ENCODE measurements around the gene KRTCAP2. TPM values are rescaled to one million over a fixed set of nuclear protein-coding genes. Genes with fewer than 3 reads are reported as not detected.
A peak's percentile ranks its signal among the peaks of the same experiment; 100 is the strongest.

The KRTCAP2 gene
- total RNA-seq, 1 donor from 2014 or later, result 173 TPM

DNA sequence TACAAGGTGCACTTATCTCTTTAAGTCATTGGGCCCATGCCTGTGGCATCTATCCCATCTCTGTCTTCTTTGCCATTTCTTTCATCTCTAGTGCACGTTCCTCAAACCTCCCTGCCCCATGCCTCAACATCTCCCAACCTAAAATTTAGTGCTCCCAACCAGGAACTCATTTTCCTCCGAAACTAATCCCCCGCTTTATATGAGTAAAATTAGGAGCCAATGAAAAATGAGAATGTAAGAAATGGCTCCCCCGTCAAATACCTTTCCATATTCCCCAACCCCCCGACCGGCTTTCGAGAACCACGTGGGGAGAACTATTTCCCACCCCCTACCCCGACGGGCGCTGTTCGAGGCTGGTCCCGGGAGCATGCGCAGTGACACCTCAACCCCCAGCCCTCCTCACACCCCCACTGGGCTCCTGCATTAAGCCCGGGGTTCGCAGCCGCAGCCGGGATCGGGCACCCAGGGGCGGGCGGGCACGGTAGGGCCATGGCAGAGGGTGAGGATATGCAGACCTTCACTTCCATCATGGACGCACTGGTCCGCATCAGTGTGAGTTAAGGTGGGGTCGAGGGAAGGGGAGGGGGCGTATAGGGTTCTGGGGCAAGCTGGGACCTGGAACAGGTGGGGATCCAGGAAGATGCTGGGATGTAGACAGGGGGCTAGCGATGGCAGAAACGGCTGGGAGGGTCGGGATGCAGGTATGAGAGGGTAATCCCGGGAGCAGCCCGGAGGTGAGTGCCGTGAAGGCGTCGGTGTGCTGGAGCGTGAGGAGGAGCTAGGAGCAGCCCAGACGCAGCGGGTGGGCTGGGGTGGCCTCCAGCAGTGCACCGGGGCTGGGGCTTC is 597 bp upstream of the KRTCAP2 start, which contains the start of gene TRIM46:
TSS of gene TRIM46 (plus strand) at position 372 of the 846 bp plus-strand sequence. CDS start at position 490, 118 bp downstream.
- no peak for DNase-seq (ENCODE audit: low spot score)
- H3K27me3 Mint-ChIP-seq (ENCODE audit: unreplicated experiment), result peaks cover 8% of the 10 kb centered on the region
- H3K27ac Mint-ChIP-seq (ENCODE audit: unreplicated experiment), result peak within 1 kb of the TSS; percentile 90
- H3K9me3 Mint-ChIP-seq (ENCODE audit: unreplicated experiment), result no peaks in the 10 kb centered on the region
- peak within 1 kb of the TSS; percentile 97 for H3K4me3 Mint-ChIP-seq (ENCODE audit: unreplicated experiment)
- TF ChIP-seq, protein P1, sequence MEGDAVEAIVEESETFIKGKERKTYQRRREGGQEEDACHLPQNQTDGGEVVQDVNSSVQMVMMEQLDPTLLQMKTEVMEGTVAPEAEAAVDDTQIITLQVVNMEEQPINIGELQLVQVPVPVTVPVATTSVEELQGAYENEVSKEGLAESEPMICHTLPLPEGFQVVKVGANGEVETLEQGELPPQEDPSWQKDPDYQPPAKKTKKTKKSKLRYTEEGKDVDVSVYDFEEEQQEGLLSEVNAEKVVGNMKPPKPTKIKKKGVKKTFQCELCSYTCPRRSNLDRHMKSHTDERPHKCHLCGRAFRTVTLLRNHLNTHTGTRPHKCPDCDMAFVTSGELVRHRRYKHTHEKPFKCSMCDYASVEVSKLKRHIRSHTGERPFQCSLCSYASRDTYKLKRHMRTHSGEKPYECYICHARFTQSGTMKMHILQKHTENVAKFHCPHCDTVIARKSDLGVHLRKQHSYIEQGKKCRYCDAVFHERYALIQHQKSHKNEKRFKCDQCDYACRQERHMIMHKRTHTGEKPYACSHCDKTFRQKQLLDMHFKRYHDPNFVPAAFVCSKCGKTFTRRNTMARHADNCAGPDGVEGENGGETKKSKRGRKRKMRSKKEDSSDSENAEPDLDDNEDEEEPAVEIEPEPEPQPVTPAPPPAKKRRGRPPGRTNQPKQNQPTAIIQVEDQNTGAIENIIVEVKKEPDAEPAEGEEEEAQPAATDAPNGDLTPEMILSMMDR (IDR thresholded peaks at IDR 0.05; ENCODE audit: unreplicated experiment), result peak; percentile 28
- H3K4me1 Mint-ChIP-seq (ENCODE audit: unreplicated experiment), result peaks cover 30% of the 10 kb centered on the region
- H3K36me3 Mint-ChIP-seq (ENCODE audit: low read depth, unreplicated experiment), result peaks cover 36% of the 10 kb centered on the region

DNA sequence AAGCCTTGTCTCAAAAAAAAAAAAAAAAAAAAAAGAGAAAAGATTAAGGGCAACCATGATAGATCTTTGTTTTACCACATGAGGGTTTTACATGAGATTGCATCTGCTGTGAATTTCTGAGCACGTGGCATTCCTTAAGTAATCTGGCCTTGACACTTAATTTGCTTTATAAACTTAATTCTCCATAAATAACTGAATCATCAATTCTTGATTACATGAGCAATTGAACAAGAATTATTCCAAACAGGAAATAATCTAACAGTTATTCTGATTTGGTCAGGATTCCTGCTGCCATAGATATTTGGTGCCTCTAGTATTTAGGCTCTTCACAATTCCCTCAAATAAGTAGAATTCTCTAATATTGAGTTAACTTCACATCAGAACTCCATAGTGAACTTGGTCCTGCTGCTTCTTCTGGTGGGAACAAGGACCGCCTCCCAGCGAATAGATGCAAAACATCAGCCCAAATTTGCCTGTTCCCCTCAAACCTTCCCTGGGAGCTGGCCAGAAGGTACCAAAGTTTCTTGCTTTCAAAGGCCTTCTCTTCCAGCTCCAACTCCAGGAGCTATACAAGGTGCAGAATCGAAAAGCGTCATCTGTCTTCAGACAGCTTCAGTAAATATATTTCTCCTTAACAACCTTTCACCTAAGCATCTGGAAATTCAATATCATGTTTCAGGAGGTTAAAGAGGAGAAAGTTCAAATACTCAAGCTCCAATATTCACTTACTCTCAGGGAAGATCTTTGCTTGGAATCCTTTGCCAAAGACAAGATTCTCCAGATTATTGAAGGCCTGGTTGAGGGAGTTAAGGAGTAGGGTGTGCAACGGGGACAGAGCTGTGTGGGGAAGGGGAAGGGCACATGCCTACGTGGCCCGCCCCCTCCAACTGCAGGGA is 1.0 kb downstream of the KRTCAP2 start:
- no peak for DNase-seq (ENCODE audit: low spot score)

DNA sequence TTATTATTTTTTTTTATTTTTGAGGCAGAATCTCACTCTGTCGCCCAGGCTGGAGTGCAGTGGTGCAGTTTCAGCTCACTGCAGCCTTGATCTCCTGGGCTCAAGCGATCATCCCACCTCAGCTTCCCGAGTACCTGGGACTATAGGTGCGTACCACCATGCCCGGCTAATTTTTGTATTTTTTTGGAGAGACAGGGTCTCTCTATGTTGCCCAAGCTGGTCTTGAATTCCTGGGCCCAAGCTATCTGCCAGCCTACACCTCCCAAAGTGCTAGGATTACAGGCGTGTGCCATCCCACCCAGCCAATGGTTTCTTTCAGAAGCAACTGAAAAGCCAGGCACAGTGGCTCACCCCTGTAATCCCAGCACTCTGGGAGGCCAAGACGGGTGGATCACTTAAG is 2.3 kb downstream of the KRTCAP2 start:
- TF ChIP-seq, protein P1 (IDR thresholded peaks at IDR 0.05; ENCODE audit: unreplicated experiment), result no peak
- peaks cover 26% of the 10 kb centered on the region for H3K36me3 Mint-ChIP-seq (ENCODE audit: low read depth, unreplicated experiment)
- H3K4me3 Mint-ChIP-seq (ENCODE audit: unreplicated experiment), result no peak overlapping the region
- no peak for DNase-seq (ENCODE audit: low spot score)
- H3K27ac Mint-ChIP-seq (ENCODE audit: unreplicated experiment), result no peak overlapping the region
- peaks cover 12% of the 10 kb centered on the region for H3K27me3 Mint-ChIP-seq (ENCODE audit: unreplicated experiment)
- peaks cover 38% of the 10 kb centered on the region for H3K4me1 Mint-ChIP-seq (ENCODE audit: unreplicated experiment)
- no peaks in the 10 kb centered on the region for H3K9me3 Mint-ChIP-seq (ENCODE audit: unreplicated experiment)

More for the DNA sequence above, 1.0 kb downstream of the KRTCAP2 start:
- no peaks in the 10 kb centered on the region for H3K9me3 Mint-ChIP-seq (ENCODE audit: unreplicated experiment)
- peak overlapping the region; percentile 97 for H3K4me3 Mint-ChIP-seq (ENCODE audit: unreplicated experiment)
- peaks cover 12% of the 10 kb centered on the region for H3K27me3 Mint-ChIP-seq (ENCODE audit: unreplicated experiment)
- peaks cover 38% of the 10 kb centered on the region for H3K4me1 Mint-ChIP-seq (ENCODE audit: unreplicated experiment)
- H3K36me3 Mint-ChIP-seq (ENCODE audit: low read depth, unreplicated experiment), result peaks cover 32% of the 10 kb centered on the region
- H3K27ac Mint-ChIP-seq (ENCODE audit: unreplicated experiment), result peak overlapping the region; percentile 90
- TF ChIP-seq, protein P1 (IDR thresholded peaks at IDR 0.05; ENCODE audit: unreplicated experiment), result no peak

DNA sequence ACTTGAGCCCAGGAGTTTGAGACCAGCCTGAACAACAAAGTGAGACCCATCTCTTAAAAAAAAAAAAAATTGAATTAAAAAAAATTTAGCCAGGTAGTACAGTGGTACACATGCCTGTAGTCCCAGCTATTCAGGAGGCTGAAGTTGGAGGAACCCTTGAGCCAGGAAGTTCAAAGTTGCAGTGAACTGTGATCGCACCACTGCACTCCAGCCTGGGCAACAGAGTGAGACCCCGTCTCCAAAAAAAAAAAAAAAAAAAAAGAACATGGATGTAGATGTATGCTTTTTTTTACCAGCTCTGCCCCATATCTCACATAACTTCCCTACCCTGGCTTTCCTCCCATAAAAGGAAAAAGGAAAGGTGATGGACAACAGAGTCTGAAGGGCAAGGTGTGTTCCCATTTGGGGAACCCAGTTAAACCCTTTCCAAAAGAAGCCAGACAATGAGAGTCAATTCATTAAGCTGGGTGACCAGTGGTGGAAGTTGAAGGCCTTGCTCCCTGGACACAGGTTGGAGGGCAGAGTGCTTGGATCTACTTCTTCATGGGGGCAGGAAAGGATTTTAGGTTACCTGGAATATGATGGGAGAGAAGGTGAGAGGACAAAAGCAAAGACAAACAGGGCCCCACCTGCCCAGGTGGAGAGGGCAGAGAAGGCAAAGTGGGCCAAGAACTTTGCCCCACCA is 2.9 kb downstream of the KRTCAP2 start:
- H3K4me3 Mint-ChIP-seq (ENCODE audit: unreplicated experiment), result peak overlapping the region; percentile 35

More for the DNA sequence above, 2.9 kb downstream of the KRTCAP2 start:
- no peak for DNase-seq (ENCODE audit: low spot score)
- Mint-ChIP-seq H3K27ac (ENCODE audit: unreplicated experiment) (no peak overlapping the region), H3K9me3 (ENCODE audit: unreplicated experiment) (no peaks in the 10 kb centered on the region), H3K36me3 (ENCODE audit: low read depth, unreplicated experiment) (peaks cover 26% of the 10 kb centered on the region), H3K27me3 (ENCODE audit: unreplicated experiment) (peaks cover 12% of the 10 kb centered on the region), H3K4me1 (ENCODE audit: unreplicated experiment) (peaks cover 41% of the 10 kb centered on the region)
- TF ChIP-seq, protein P1 (IDR thresholded peaks at IDR 0.05; ENCODE audit: unreplicated experiment), result no peak
